Measurements from ENCODE around the gene STX18.
A peak's percentile ranks its signal among the peaks of the same experiment; 100 is the strongest.

STX18 gene

GRCh38 chr4:4541661-4542570, at the start of gene STX18:
TSS of gene STX18 (minus strand) at chr4:4542048. CDS start at chr4:4541964, 84 bp downstream.
- DNase-seq (ENCODE audit: low read depth, low spot score), result peak; percentile 89
- TF ChIP-seq CTCF (IDR thresholded peaks at IDR 0.05; ENCODE audit: low read depth, low read length), result no peak
- H3K4me3 ChIP-seq (ENCODE audit: low read depth, low read length), result peak within 1 kb of the TSS; percentile 99
- in situ Hi-C loops (cut with HindIII; ENCODE audit: low sequenced_read_pairs), result no loop called here

GRCh38 chr4:4591071-4591470, 49.2 kb upstream of the STX18 start:
- no peak for TF ChIP-seq CTCF (IDR thresholded peaks at IDR 0.05; ENCODE audit: low read depth, low read length)
- in situ Hi-C loops (cut with HindIII; ENCODE audit: low sequenced_read_pairs), result no loop called here
- no peak overlapping the region for H3K4me3 ChIP-seq (ENCODE audit: low read depth, low read length)
- DNase-seq (ENCODE audit: low read depth, low spot score), result no peak

GRCh38 chr4:4590546-4590945, 48.7 kb upstream of the STX18 start:
- peak; percentile 46 for DNase-seq (ENCODE audit: low read depth, low spot score)
- H3K4me3 ChIP-seq (ENCODE audit: low read depth, low read length), result no peak overlapping the region
- in situ Hi-C loops (cut with HindIII; ENCODE audit: low sequenced_read_pairs), result no loop called here
- no peak for TF ChIP-seq CTCF (IDR thresholded peaks at IDR 0.05; ENCODE audit: low read depth, low read length)

GRCh38 chr4:4585012-4585670, 43.3 kb upstream of the STX18 start:
- in situ Hi-C loops (cut with HindIII; ENCODE audit: low sequenced_read_pairs), result no loop called here
- DNase-seq (ENCODE audit: low read depth, low spot score), result peak; percentile 62
- no peak for TF ChIP-seq CTCF (IDR thresholded peaks at IDR 0.05; ENCODE audit: low read depth, low read length)
- H3K4me3 ChIP-seq (ENCODE audit: low read depth, low read length), result no peak overlapping the region

GRCh38 chr4:4583606-4584005, 41.8 kb upstream of the STX18 start:
- no peak for DNase-seq (ENCODE audit: low read depth, low spot score)
- in situ Hi-C loops (cut with HindIII; ENCODE audit: low sequenced_read_pairs), result no loop called here
- TF ChIP-seq CTCF (IDR thresholded peaks at IDR 0.05; ENCODE audit: low read depth, low read length), result no peak
- H3K4me3 ChIP-seq (ENCODE audit: low read depth, low read length), result no peak overlapping the region

- no peak for DNase-seq (ENCODE audit: low read depth, low spot score)
- in situ Hi-C loops (cut with HindIII; ENCODE audit: low sequenced_read_pairs), result no loop called here
- no peak for TF ChIP-seq CTCF (IDR thresholded peaks at IDR 0.05; ENCODE audit: low read depth, low read length)
- no peak overlapping the region for H3K4me3 ChIP-seq (ENCODE audit: low read depth, low read length)
These were observed 40.8 kb upstream of the STX18 start for GRCh38 chr4:4582653-4583052.

All from astrocyte of the spinal cord (primary cell).